ENCODE data around the gene SRGAP2C.
"Not testable (repeated sequence)": the region's sequence is repeated elsewhere in the genome, so short reads cannot be mapped to it uniquely, and the experiment has no call there.

The SRGAP2C gene

GRCh38 chr1:121184290-121185127 is at the start of gene SRGAP2C, which contains the start of gene FAM72B:
Gene SRGAP2C, plus strand, starts transcription at chr1:121184975. Its CDS starts 2,472 bp downstream, at chr1:121187447.
Gene FAM72B, minus strand, starts transcription at chr1:121184340. Its CDS starts 851 bp downstream, at chr1:121183489.
- peak; percentile 72 to 81 for DNase-seq (ENCODE audit: low read depth in 1 of 2, low spot score in 1 of 2)

GRCh38 chr1:121140393-121140792 is 44.4 kb upstream of the SRGAP2C start:
- DNase-seq (ENCODE audit: low read depth in 1 of 2, low spot score in 1 of 2): not testable (repeated sequence)

GRCh38 chr1:121148489-121149190 is 36.1 kb upstream of the SRGAP2C start:
- DNase-seq (ENCODE audit: low read depth in 1 of 2, low spot score in 1 of 2): not testable (repeated sequence)

DNA sequence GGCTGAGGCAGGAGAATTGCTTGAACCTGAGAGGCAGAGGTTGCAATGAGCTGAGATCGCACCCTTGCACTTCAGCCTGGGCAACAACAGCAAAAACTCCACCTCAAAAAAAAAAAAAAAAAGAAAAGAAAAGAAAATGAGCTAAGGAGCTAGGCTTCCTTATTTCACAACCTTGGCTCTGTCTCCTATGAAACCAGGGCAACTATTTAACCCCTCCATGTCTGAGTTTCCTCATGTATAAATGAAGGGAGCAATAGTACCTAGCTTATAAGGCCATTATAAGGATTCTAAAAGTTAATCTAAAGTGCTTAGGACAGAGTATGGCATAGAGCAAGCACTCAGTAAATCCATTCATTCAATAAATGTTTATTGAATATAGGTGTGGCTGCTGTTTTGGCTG is 33.5 kb upstream of the SRGAP2C start:
- not testable (repeated sequence) for DNase-seq (ENCODE audit: low read depth in 1 of 2, low spot score in 1 of 2)

DNA sequence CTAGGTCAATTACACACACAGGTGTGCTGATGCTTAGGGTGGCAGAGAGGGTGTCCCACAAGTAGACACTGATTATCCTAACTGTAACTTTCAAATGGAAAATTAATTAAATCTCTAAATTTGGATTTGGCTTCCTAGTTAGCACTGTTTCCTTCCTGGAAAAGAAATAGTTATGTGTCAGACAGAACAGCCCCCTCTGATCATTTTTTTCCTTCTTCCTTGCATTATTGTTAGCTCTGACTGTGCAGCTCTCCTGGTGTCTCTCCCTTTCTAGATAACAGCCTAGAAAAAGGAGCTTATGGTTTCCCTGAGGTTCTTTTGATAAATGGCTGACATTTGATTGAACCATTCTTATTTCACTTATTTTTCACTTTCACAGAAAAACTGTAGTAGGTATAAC is 32.0 kb upstream of the SRGAP2C start:
- not testable (repeated sequence) for DNase-seq (ENCODE audit: low read depth in 1 of 2, low spot score in 1 of 2)

- DNase-seq (ENCODE audit: low read depth in 1 of 2, low spot score in 1 of 2): not testable (repeated sequence)
Measured at GRCh38 chr1:121154811-121155210, 30.0 kb upstream of the SRGAP2C start.

GRCh38 chr1:121155671-121156358 is 29.0 kb upstream of the SRGAP2C start:
- not testable (repeated sequence) for DNase-seq (ENCODE audit: low read depth in 1 of 2, low spot score in 1 of 2)

GRCh38 chr1:121156958-121157603 is 27.7 kb upstream of the SRGAP2C start:
- DNase-seq (ENCODE audit: low read depth in 1 of 2, low spot score in 1 of 2): not testable (repeated sequence)

GRCh38 chr1:121157609-121158008 is 27.2 kb upstream of the SRGAP2C start:
- not testable (repeated sequence) for DNase-seq (ENCODE audit: low read depth in 1 of 2, low spot score in 1 of 2)

GRCh38 chr1:121160118-121160517 is 24.7 kb upstream of the SRGAP2C start:
- DNase-seq (ENCODE audit: low read depth in 1 of 2, low spot score in 1 of 2): not testable (repeated sequence)

- not testable (repeated sequence) for DNase-seq (ENCODE audit: low read depth in 1 of 2, low spot score in 1 of 2)
Measured at GRCh38 chr1:121161199-121161901, 23.4 kb upstream of the SRGAP2C start.

GRCh38 chr1:121163850-121164757 is 20.7 kb upstream of the SRGAP2C start:
- not testable (repeated sequence) for DNase-seq (ENCODE audit: low read depth in 1 of 2, low spot score in 1 of 2)

DNA sequence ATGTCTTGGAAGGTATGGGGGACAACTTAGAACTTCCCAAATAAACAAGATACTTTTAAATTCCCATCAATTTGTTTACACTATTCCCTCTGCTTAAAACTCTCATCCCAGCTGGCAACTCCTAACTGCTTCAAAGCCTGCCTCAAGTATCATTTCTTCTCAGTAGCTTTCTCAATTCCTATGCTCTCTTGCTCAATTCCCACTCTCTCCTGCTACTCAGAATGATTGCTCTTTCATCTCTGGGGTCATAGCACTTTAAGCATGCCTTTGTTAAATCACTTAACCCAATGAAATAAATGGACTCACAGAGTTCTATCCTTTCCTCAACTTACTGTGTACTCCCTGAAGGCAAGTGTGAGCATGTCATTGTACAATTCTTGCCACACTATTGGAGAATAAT is 19.5 kb upstream of the SRGAP2C start:
- not testable (repeated sequence) for DNase-seq (ENCODE audit: low read depth in 1 of 2, low spot score in 1 of 2)

GRCh38 chr1:121167225-121167738 is 17.5 kb upstream of the SRGAP2C start:
- not testable (repeated sequence) for DNase-seq (ENCODE audit: low read depth in 1 of 2, low spot score in 1 of 2)

DNA sequence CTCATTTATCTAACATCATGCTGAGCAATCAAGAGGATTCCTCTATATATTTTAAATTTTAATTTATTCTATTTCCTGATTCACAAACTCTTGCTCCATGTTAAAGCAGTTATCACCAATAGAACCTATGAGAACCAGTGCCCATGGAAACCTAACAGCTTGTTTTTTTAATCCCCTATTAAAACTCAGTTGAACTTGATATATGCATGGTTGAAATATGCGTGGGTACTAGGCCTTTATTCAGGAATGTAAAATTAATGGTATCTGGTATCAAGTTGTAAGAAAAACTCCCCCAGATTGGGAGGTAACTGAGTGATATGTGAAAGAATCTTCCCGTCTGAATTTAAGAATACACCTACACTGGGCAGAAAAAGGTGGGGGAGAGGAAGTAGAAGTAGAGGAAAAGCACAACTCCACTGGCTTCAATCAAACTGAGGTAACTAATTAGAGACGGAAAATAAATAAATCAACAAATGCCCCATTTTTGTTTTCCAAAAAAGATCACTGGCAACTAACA is 16.6 kb upstream of the SRGAP2C start:
- DNase-seq (ENCODE audit: low read depth in 1 of 2, low spot score in 1 of 2): not testable (repeated sequence)

- DNase-seq (ENCODE audit: low read depth in 1 of 2, low spot score in 1 of 2): not testable (repeated sequence)
Measured at GRCh38 chr1:121176649-121177048, 8.1 kb upstream of the SRGAP2C start.

GRCh38 chr1:121178197-121178596 is 6.6 kb upstream of the SRGAP2C start:
- not testable (repeated sequence) for DNase-seq (ENCODE audit: low read depth in 1 of 2, low spot score in 1 of 2)

- not testable (repeated sequence) for DNase-seq (ENCODE audit: low read depth in 1 of 2, low spot score in 1 of 2)
Measured at GRCh38 chr1:121183867-121184266, 908 bp upstream of the SRGAP2C start.
